ENCODE results near the gene GSTM3.
A peak's percentile ranks its signal among the peaks of the same experiment; 100 is the strongest.

GSTM3 gene

GRCh38 chr1:109740615-109741373 lies at the start of gene GSTM3:
Gene GSTM3, minus strand, starts transcription at chr1:109741038. Its CDS starts 751 bp downstream, at chr1:109740287.
- DNase-seq: no peak

- DNase-seq: no peak
Measured at GRCh38 chr1:109790329-109790728, 49.5 kb upstream of the GSTM3 start.

GRCh38 chr1:109789551-109790180 lies 48.8 kb upstream of the GSTM3 start:
- DNase-seq: no peak

GRCh38 chr1:109788695-109789521 lies 48.1 kb upstream of the GSTM3 start:
- peak in 2 of 3 donors; percentile 37 for DNase-seq

- no peak for DNase-seq
Measured at GRCh38 chr1:109787845-109788601, 47.2 kb upstream of the GSTM3 start.

- DNase-seq: no peak
Measured at GRCh38 chr1:109787211-109787844, 46.5 kb upstream of the GSTM3 start.

GRCh38 chr1:109786531-109787021 lies 45.7 kb upstream of the GSTM3 start:
- peak in 1 of 3 donors; percentile 33 for DNase-seq

GRCh38 chr1:109786112-109786480 lies 45.3 kb upstream of the GSTM3 start:
- peak; percentile 32 to 49 (median 46) for DNase-seq

GRCh38 chr1:109785446-109786111 lies 44.7 kb upstream of the GSTM3 start:
- no peak for DNase-seq

GRCh38 chr1:109784551-109785252 lies 43.9 kb upstream of the GSTM3 start:
- DNase-seq: no peak

GRCh38 chr1:109783436-109783835 lies 42.6 kb upstream of the GSTM3 start:
- DNase-seq: no peak

GRCh38 chr1:109782927-109783326 lies 42.1 kb upstream of the GSTM3 start:
- no peak for DNase-seq

GRCh38 chr1:109782514-109782913 lies 41.7 kb upstream of the GSTM3 start:
- no peak for DNase-seq

- DNase-seq: no peak
Measured at GRCh38 chr1:109781806-109782205, 41.0 kb upstream of the GSTM3 start.

GRCh38 chr1:109780982-109781381 lies 40.1 kb upstream of the GSTM3 start:
- DNase-seq: no peak

- DNase-seq: no peak
Measured at GRCh38 chr1:109777980-109778625, 37.3 kb upstream of the GSTM3 start.

GRCh38 chr1:109777436-109777835 lies 36.6 kb upstream of the GSTM3 start:
- DNase-seq: no peak

- DNase-seq: peak; percentile 84 to 90 (median 87)
Measured at GRCh38 chr1:109776911-109777310, 36.1 kb upstream of the GSTM3 start.

GRCh38 chr1:109776206-109776835 lies 35.5 kb upstream of the GSTM3 start:
- DNase-seq: no peak

GRCh38 chr1:109775398-109775797 lies 34.6 kb upstream of the GSTM3 start:
- DNase-seq: no peak
